ENCODE results near the gene ZNF217.
"Not testable (repeated sequence)": the region's sequence is repeated elsewhere in the genome, so short reads cannot be mapped to it uniquely, and the experiment has no call there.

Gene ZNF217

DNA sequence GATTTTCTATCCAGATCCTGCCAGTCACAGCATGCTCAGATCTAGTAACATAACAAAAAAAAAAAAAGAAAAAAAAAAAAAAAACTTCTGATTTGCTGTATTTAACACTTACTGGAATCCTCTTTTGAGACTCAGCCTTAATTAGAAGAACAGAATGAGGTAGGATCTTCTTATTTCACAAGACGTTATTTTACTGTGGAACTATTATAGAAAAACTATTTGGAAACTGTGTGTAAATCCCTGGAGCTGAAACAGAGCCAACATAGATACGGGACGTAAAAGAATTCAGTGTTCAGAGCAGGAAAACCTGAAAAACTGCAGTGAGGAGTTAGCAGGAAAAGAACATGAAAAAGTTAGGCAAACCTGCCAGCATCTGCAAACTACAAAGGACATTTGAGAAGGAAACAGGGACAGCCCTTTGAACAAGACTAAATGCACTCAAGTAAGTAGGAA is 3.4 kb upstream of the ZNF217 start:
- no peak for DNase-seq

DNA sequence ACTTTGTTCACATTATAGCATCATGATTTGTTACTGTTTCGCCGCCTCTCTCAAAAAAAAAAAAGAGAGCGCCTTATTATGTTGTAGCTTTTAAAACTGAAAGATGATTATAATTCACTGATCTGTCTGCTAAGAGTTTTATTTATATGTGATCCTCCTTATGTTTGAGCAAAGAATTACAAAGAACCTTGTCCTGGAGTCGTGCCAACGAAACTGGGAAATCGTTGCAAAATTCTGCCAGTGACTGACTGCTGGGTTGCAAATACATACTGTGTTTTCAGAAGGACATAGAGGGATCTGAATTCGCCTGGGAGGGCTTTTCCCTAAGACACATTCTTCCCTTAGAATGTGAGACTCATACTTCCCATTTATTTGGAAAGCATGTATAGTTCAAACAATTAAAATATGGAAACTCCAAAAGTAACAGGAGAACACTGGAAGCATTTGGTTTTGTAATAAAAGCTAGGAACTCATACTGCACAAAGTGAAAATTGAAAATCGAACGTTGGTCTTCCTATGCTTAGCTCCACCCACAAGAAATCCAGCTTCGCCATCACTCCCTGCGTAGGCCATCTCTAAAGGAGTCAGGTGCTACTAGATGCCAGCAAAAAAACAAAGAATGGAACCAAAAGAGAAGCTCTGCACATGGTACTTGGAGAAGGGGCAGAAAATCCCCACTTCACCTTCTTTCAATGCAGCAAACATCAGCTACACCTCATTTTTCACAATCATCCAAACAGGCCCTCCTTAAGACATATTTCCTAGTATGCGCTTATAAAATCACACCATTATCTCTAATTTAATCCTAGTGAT is 2.8 kb upstream of the ZNF217 start:
- peak in 1 of 5 donors; percentile 43 for DNase-seq

DNA sequence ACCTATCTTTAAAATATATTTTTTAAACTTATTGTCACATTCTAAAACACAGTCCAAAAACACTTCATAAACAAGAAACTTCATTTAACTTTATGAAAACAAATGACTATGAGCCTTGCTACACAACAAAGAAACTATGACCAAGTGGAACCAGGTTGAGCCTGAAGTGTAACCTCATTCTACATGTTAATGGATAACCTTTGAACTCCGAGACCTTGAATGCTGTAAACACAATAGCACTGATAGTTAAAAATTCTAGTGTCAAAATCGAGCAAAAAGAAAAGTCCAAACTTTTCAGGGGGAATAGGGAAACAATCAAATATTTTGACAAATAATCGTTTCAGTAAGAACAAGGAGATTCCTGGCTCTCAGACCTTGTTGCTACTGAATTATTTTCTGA is 2.1 kb upstream of the ZNF217 start:
- not testable (repeated sequence) for DNase-seq

DNA sequence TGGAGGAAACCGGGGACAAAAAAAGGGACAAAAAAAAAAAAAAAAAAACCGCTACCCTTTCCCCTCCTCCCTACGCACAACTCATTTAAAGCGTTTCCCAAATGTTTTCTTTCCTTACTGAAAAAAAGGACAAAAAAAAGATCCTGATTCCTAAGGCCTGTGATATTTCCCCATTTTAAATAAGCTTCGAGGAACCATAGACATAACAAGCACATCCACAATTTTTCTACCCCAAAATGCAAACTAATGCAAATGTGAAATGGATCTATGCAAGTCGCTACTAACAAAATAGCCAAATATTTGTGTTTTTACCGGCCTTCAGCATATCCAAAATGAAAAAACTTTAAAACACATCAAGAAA is 1.4 kb upstream of the ZNF217 start:
- DNase-seq: no peak

DNA sequence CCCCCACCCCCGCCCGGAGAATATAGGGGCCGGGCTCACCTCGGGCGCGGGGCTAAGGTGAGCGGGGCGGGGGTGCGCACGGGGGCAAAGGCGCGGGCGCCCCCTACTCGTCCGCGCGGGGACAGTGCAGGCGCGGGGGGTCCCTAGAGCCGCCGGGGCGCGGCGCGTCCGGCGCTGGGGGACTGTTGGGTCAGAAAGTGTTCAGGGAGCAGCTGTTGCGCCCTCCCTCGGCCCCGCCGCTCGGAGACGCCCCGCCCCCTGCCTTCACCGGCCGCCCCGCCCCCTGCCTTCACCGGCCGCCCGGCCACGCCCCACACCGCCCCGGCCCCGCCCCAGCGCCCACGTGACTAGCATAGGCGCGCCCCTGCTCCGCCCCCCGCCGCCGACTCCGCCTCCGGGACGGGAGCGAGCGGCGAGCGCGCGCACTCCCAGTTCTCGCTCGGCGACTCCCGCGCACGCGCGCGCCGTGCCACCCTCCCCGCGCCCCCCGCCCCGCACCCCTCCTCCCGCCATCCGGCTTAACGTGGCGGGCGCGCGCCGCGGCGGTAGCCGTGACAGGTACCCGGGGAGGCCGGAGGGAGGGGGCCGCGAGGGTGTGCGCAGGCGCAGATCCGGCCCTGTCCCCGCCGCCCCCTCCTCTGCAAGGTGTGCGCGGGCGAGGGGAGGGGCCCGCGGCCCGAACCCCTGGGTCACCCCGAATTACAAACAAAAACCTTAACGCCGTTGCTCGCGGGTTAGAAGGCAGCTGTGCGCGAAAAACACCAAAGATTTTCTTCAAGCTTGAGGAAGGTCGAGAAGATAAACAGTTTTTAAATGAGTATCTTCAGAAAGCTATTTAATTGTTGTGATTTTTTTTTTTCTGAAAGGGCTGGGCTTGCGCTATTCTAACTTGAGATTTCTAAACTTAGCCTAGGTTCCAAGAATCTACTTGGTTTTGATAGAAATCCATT is 704 bp upstream of the ZNF217 start:
- DNase-seq: peak; percentile 93 to 99 (median 97)

GRCh38 chr20:53592992-53593465 is 610 bp downstream of the ZNF217 start:
- peak in 1 of 5 donors; percentile 46 for DNase-seq

DNA sequence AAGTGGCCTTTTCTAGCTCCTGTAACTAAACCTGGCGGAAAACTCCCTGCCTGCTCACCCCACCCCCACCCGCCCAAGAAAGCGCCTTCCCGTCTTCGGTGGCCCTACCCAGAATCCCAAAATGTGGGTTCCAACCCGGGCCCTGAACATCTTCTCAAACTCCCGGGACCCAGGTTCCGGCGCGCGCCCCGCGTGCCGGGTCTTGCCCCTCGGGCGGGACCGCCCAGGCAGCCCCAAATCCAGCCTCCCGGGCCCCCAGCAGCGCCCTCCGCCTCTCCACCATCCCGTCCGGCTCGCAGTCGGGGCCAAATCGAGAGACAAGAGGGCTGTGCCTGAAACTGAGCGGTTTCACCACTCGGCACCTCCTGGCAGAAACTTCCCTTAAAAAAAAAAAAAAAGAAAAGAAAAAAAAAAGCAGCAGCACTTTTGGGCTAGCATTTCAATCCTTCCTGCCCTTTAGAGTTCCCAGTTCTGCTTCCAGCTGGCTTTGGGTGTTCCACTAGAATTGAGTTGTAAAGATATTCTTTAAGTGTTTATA is 1.1 kb downstream of the ZNF217 start:
- DNase-seq: peak in 3 of 5 donors; percentile 38 to 71 (median 46)

DNA sequence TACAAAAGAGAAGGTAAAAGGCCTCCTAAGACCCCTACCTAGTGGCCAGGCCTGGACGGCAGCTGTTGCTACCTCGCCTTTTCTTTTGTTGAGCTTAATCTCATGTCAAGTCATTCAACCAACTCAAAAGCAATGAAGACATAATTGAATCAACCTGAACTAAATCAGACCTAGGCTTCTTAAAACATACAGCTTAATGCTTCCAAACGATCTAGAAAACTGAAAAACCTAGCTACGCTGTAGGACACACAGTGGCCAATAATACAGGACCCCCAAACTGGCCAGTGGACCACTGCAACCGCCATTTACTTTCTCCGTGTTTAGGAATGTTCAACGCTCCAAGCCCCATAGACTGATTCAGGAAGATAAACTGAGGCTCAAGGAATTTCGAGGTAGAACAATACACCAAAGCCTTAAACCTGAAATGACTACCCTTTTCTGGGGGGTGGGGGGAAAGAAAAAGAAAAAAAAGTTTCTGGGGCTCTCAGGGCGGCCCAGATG is 1.6 kb downstream of the ZNF217 start:
- DNase-seq: not testable (repeated sequence)

DNA sequence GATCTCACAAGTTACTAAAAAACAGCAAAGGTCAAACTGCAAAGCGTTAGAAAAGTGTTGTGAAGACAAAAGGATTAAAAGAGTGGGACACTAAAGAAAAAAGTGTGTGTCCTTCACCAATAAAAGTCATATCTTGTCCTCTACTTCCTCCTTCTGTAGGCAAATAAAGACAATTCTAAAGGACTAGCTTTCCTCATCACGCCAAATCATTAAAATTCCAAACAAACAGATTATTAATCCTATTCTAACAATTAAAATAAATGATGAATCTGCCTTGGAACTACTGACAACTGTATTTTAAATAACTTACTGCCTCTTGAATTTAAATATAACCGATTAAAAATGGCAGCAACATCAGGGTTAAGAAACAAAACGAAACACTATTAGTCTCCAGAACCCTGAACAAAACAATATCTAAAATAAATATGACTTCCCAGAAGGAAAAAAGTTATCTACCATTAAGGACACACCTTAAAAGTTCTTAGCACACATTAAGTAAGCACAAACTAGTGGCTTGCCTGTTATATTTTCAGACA is 2.4 kb downstream of the ZNF217 start:
- peak in 1 of 5 donors; percentile 29 for DNase-seq

- not testable (repeated sequence) for DNase-seq
These were observed 3.0 kb downstream of the ZNF217 start for GRCh38 chr20:53590608-53591007.

DNA sequence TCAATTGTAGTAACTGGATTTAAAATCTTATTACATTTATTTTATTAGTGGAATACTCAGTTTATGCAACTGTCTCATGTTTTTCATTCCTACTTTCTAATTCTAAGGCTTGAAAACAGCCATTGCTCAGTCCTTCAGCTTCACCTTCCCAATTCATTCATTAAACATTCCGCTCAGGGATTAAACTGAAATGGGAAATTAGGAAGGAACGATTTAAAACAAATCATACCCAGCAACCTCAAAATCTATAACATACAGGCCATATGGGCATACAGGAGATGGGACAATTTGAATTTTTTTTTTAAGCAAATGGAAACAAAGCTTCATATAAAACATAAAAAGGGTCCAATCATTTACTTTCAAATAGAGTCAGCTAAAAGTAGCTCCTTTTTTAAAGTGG is 3.5 kb downstream of the ZNF217 start:
- not testable (repeated sequence) for DNase-seq

- not testable (repeated sequence) for DNase-seq
These were observed 4.1 kb downstream of the ZNF217 start for GRCh38 chr20:53589321-53590065.

GRCh38 chr20:53587157-53587703 is 6.4 kb downstream of the ZNF217 start:
- DNase-seq: not testable (repeated sequence)

- DNase-seq: no peak
These were observed 7.0 kb downstream of the ZNF217 start for GRCh38 chr20:53586640-53587039.

GRCh38 chr20:53585910-53586309 is 7.7 kb downstream of the ZNF217 start:
- not testable (repeated sequence) for DNase-seq

- DNase-seq: not testable (repeated sequence)
These were observed 8.6 kb downstream of the ZNF217 start for GRCh38 chr20:53585004-53585569.

DNA sequence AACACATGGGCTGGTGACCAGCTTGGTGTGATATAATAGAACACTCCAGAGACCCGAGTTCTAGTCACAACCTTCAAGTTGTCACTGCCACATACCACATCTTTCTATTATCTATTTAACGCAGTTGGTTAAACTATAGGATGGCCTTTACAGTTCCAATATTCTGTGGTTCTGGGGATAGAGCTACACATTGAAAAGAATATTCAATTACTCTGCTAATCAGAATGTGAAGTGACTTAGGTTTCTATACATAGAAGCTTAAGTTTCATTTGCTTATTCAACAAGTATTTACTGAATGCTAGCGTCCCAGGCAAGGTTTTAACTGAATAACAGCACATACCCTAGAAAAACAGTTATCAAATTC is 9.1 kb downstream of the ZNF217 start:
- not testable (repeated sequence) for DNase-seq

GRCh38 chr20:53583660-53584549 is 9.7 kb downstream of the ZNF217 start:
- not testable (repeated sequence) for DNase-seq

GRCh38 chr20:53582574-53583351 is 10.9 kb downstream of the ZNF217 start:
- peak in 3 of 5 donors; percentile 29 to 71 (median 30) for DNase-seq
